HCT116 (cell line): ENCODE measurements around the gene SLC45A2.

Experiments used
- CTCF ChIP-seq, 3 experiments: fragments of 200-600 bp in 1 of 3; sonication (generic) in 1 of 3; IDR thresholded peaks in 2 of 3; conservative IDR thresholded peaks in 1 of 3; 2 replicates each; pipeline ENCODE4 v1.5.1; 2012 to 2017; ENCODE audit warnings: low read depth in 2 of 3, low read length in 2 of 3, antibody characterized with exemption in 1 of 3, borderline replicate concordance in 1 of 3, control low read depth in 1 of 3, mild to moderate bottlenecking in 1 of 3, mixed read lengths in 1 of 3, mixed run types in 1 of 3, moderate library complexity in 1 of 3; ENCODE audit not compliant: insufficient read depth in 1 of 3
- EGR1 ChIP-seq: IDR thresholded peaks from 2 replicates; pipeline ENCODE4 v1.6.1; 2012; ENCODE audit warnings: low read depth
- EZH2 ChIP-seq: fragments of 200-600 bp; sonication (generic); IDR thresholded peaks from 2 replicates; pipeline ENCODE4 v1.6.1; 2017; ENCODE audit warnings: antibody characterized with exemption, mixed run types
- POLR2AphosphoS5 ChIP-seq: IDR thresholded peaks from 2 replicates; pipeline ENCODE4 v1.6.1; 2011; ENCODE audit warnings: mild to moderate bottlenecking, low read depth, low read length, moderate library complexity
- RAD21 ChIP-seq: IDR thresholded peaks from 2 replicates; pipeline ENCODE4 v1.6.1; 2012; ENCODE audit warnings: low read depth, mild to moderate bottlenecking
- YY1 ChIP-seq: IDR thresholded peaks from 2 replicates; pipeline ENCODE4 v1.6.1; 2011; ENCODE audit warnings: low read length, low read depth, moderate library complexity, mild to moderate bottlenecking; ENCODE audit not compliant: insufficient replicate concordance; ENCODE audit errors: extremely low read depth
- ZNF274 ChIP-seq: fragments of 200-500 bp; sonication (Bioruptor generic); IDR thresholded peaks from 2 replicates; pipeline ENCODE4 v1.6.1; 2014; ENCODE audit warnings: mild to moderate bottlenecking, low read depth, low read length, inconsistent platforms
- TF ChIP-seq, protein P1 (sequence below): IDR thresholded peaks from 2 replicates; pipeline ENCODE4 v1.6.1; 2012
- TF ChIP-seq, protein P2 (sequence below): IDR thresholded peaks from 2 replicates; pipeline ENCODE4 v1.6.1; 2012

DNA sequence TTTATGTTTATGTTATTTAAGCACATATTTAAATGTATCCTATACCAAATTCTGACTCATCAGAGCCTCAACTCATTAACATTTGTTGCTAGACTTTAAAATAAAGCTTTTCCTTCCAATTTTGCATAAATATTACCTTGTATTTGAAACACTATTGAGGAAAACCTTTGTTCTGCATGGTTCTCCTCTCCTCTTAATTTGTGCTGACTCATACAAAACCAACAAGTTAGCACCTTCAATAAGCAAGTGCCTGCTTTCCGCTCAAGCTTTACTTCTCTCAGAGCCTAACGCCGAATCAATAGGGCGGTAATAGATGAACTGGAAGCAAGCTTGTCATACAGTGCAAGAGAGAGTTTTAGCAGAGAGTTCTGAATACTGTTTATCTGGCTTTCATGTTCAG, 15.5 kb upstream of the SLC45A2 start:
- TF ChIP-seq, protein P1, sequence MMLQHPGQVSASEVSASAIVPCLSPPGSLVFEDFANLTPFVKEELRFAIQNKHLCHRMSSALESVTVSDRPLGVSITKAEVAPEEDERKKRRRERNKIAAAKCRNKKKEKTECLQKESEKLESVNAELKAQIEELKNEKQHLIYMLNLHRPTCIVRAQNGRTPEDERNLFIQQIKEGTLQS = no peak
- no peak for TF ChIP-seq ZNF274
- TF ChIP-seq POLR2AphosphoS5 = no peak
- no peak for TF ChIP-seq EZH2
- no peak for TF ChIP-seq CTCF (IDR thresholded peaks at IDR 0.05 in 2 of 3, conservative IDR thresholded peaks at IDR 0.05 in 1 of 3; ENCODE audit: borderline replicate concordance in 1 of 3, insufficient read depth in 1 of 3, low read depth in 2 of 3, low read length in 2 of 3)
- TF ChIP-seq EGR1 = no peak
- TF ChIP-seq RAD21 = no peak
- TF ChIP-seq YY1 = no peak
- TF ChIP-seq, protein P2, sequence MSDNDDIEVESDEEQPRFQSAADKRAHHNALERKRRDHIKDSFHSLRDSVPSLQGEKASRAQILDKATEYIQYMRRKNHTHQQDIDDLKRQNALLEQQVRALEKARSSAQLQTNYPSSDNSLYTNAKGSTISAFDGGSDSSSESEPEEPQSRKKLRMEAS = no peak
